Bronchial epithelial cell (primary cell): ENCODE measurements around the gene ADAMTSL2. TPM values are rescaled to one million over a fixed set of nuclear protein-coding genes. Genes with fewer than 3 reads are reported as not detected.

ENCODE experiments used
- DNase-seq: peaks from one replicate; pipeline ENCODE4 v3.0.0-alpha.2; 2010; ENCODE audit warnings: low read depth
- FAIRE-seq: peaks from 2 replicates; lab custom pipeline; 2011; peaks lifted over from hg19 to GRCh38; lab: Jason Lieb, UNC
- H3K27me3 ChIP-seq: 2 replicates; pipeline ENCODE4 v1.5.1; 2011; ENCODE audit warnings: low read length; ENCODE audit not compliant: control insufficient read depth, insufficient read depth
- H3K36me3 ChIP-seq: 2 replicates; pipeline ENCODE4 v1.5.1; 2011; ENCODE audit warnings: low read length; ENCODE audit not compliant: control insufficient read depth, insufficient read depth
- H3K4me3 ChIP-seq: 2 replicates; pipeline ENCODE4 v1.5.1; 2011; ENCODE audit warnings: mild to moderate bottlenecking, low read depth, low read length, control low read depth
- CTCF ChIP-seq: IDR thresholded peaks from 2 replicates; pipeline ENCODE4 v1.5.1; 2011; ENCODE audit warnings: mild to moderate bottlenecking, moderate library complexity, low read length, control low read depth, inconsistent platforms; ENCODE audit not compliant: insufficient read depth, severe bottlenecking
- total RNA-seq: library from RNA; depleted of rRNA; stranded (reverse); fragments of >200 nt; gene quantifications from 2 replicates; pipeline ENCODE4 v1.2.1, GENCODE V29; 2014

The ADAMTSL2 gene
- total RNA-seq, result not detected in 2 replicates

DNA sequence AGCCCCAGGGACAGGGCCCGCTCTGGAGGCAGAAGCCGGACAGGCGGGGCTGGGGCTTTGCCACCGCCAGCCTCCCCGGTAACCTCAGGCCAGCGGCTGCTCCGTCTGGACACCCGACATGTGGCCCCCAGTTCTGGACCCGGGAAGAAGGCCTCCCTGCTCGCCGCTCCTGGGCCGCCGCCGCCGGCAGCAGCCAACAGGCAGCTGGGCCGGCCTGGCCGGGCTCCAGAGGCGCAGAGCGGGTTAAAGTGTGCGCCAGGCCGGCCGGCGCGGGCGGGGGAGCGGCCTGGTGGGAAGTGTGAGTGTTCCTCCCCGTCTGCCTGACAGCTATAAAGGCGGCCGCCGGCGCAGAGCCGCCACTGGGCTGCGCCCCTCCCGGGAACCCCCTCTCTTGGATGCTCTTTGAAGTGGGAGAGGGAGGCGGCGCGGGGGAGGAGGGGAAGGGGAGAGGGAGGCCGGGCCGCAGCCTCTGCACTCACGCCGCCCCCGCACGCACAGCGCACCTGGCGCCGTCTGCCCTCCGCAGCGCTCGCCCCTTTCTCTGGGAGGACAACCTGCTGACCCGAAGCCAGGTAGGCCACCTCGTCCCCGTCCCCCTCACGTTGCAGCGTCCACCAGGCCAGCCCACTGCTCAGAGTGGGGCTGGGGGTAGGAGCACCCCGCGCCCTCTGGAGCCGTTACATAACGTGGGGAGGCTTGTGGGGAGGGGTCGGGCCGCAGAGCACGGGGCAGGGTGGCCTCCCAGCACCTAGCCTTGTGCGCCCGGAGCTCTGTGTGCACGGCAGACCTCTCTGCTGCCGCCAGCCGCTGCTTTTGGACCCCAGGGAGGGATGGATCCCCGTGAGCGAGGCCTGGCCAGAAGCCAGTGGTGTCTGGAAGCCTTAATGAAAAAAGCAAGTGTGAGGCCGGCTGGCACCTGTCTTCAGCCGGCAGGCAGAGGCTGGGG, at the start of gene ADAMTSL2:
Gene ADAMTSL2, plus strand, starts transcription at position 359 of the 946 bp plus-strand sequence. CDS start 2,009 bp downstream, outside the sequence.
- no peak for FAIRE-seq
- Histone ChIP-seq H3K27me3 (peaks cover 22% of the 10 kb centered on the region), H3K36me3 (no peaks in the 10 kb centered on the region), H3K4me3 (no peak within 1 kb of the TSS)
- no peak for DNase-seq
- TF ChIP-seq CTCF, result no peak

- Histone ChIP-seq H3K27me3 (no peaks in the 10 kb centered on the region), H3K4me3 (no peak overlapping the region), H3K36me3 (no peaks in the 10 kb centered on the region)
- no peak for DNase-seq
- FAIRE-seq, result no peak
- no peak for TF ChIP-seq CTCF
Observed at GRCh38 chr9:133485531-133486260, 48.8 kb upstream of the ADAMTSL2 start.

DNA sequence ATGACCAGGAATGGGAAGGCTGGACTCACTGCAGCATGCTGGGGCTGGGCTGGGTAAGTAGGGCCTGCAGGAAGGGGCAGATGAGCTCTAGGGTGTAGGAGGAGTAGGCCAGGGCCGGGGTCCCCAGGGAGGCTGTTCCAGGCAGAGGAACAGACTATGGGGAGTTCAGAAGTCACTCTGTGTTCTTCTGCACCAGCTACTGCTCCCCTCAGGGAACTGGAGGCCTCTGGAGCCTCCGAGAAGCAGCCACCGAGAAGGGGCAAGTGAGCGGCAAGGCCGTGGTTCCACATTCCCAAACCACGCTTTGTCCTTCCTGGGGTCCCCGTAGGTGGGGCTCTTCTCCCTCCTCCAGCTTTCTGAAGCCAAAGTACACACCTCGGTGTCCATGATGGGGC, 47.2 kb upstream of the ADAMTSL2 start:
- no peak for FAIRE-seq
- H3K27me3 ChIP-seq, result no peaks in the 10 kb centered on the region
- H3K4me3 ChIP-seq, result no peak overlapping the region
- no peaks in the 10 kb centered on the region for H3K36me3 ChIP-seq
- DNase-seq, result no peak
- TF ChIP-seq CTCF, result no peak

DNA sequence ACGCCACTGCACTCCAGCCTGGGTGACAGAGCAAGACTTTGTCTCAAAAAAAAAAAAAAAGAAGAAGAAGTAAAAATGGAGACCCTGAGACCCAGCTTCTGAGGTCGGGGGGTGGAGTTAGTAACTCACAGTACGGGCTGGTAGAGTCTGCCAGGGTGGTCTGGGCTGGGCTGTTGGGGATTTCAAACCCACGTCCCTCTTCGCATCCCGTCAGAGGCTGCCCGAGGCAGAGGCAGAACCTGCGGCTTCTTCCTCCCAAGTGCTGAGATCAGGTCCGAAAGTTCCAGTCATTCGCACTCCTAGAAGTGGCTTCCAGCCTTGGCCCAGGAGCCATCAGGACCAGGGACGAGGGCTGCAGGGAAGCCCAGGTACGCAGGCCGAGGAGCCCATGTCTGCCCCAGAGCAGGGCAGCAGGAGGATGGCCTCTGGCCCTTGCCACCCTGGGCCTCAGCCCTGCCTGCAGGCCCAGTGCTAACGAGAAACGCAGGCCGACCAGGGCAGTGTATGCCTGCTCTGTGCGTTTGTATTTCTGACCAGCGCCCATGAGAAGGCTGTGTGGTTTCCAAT, 45.7 kb upstream of the ADAMTSL2 start:
- H3K4me3 ChIP-seq, result no peak overlapping the region
- no peaks in the 10 kb centered on the region for H3K27me3 ChIP-seq
- no peak for FAIRE-seq
- no peak for TF ChIP-seq CTCF
- no peak for DNase-seq
- no peaks in the 10 kb centered on the region for H3K36me3 ChIP-seq

DNA sequence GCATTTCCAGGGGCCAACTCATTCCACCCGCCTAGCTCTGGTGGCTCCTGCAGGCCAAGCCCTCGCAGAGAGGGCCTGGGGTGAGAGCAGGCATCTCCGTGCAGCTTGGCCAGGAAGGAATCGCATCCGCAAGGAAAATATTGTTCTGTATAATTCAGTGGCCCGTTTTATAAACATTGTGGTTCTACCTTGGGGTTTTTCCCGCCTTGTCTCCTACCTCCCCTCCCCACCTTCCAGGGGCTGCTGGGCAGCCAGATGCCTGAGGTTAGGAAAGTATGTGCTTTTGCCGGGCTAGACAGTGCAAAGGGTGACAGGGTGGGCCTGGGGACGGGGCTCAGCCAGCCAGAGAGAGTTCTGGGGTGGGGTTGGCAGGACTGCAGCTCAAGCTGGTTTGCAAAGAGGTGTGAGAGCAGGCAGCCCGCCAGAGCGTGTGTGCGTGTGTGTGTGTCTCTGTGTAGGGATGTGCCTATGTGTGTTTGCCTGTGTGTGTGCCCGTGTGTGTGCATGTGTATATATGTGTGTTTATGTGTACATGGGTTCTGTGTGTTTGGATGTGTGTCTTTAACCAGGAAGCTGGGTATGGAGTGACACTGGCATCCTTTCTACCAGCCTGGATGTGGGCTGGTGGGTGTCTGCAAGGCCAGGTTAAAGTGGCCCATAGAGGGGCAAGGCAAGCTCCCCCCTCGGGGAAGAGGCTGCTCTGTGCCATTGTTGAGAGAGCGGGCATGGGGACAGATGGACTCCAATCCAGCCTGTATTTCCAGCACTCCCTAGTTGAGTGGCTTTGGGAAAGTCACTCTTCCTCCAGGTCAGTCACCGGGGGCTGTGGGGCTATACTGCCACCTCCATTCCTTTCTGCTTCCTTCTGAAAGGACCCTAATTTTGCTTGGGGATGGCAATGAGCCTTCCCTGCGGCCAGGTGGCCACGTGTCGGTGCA, 45.0 kb upstream of the ADAMTSL2 start:
- no peaks in the 10 kb centered on the region for H3K27me3 ChIP-seq
- no peak for DNase-seq
- FAIRE-seq, result no peak
- H3K4me3 ChIP-seq, result no peak overlapping the region
- TF ChIP-seq CTCF, result no peak
- no peaks in the 10 kb centered on the region for H3K36me3 ChIP-seq
